Posterior cingulate gyrus (tissue), 11 donors: ENCODE data around the gene ACTN1.
"Not testable (repeated sequence)": the region's sequence is repeated elsewhere in the genome, so short reads cannot be mapped to it uniquely, and the experiment has no call there.

Experiments
- DNase-seq, 10 donors: peaks; one replicate each; pipeline versions ENCODE4 v3.0.0 to v3.0.0-alpha.2; 2020 to 2021; ENCODE audit warnings: mixed read lengths in 3 of 10
- intact Hi-C: fragments of 100-400 bp; cut with DNase I; formaldehyde crosslinking; loops from one replicate; pipeline ENCODE4 v1.15.1; 2023

ACTN1 gene

GRCh38 chr14:68987653-68988036 lies 8.5 kb upstream of the ACTN1 start:
- intact Hi-C loops, result no loop called here
- peak in 1 of 10 donors; percentile 26 for DNase-seq

- intact Hi-C loops, result no loop called here
- DNase-seq, result no peak
These were observed 8.0 kb upstream of the ACTN1 start for GRCh38 chr14:68986926-68987652.

GRCh38 chr14:68986225-68986624 lies 7.1 kb upstream of the ACTN1 start:
- intact Hi-C loops, result no loop called here
- DNase-seq, result peak in 1 of 10 donors; percentile 5

GRCh38 chr14:68984686-68985085 lies 5.6 kb upstream of the ACTN1 start:
- DNase-seq, result no peak
- intact Hi-C loops, result no loop called here

GRCh38 chr14:68983191-68983590 lies 4.1 kb upstream of the ACTN1 start:
- intact Hi-C loops, result no loop called here
- DNase-seq, result no peak

- DNase-seq, result peak in 1 of 10 donors; percentile 29
- intact Hi-C loops, result no loop called here
These were observed 3.5 kb upstream of the ACTN1 start for GRCh38 chr14:68982581-68982980.

GRCh38 chr14:68981539-68981976 lies 2.5 kb upstream of the ACTN1 start:
- intact Hi-C loops, result no loop called here

GRCh38 chr14:68981139-68981538 lies 2.0 kb upstream of the ACTN1 start:
- peak in 1 of 10 donors; percentile 12 for DNase-seq
- intact Hi-C loops, result no loop called here

More at GRCh38 chr14:68981539-68981976, 2.5 kb upstream of the ACTN1 start:
- peak in 2 of 10 donors; percentile 21 to 26 for DNase-seq

- DNase-seq, result peak in 4 of 10 donors; percentile 31 to 89 (median 84)
- intact Hi-C loops, result no loop called here
These were observed 785 bp upstream of the ACTN1 start for GRCh38 chr14:68979722-68980451.

GRCh38 chr14:68978172-68978911 lies 760 bp downstream of the ACTN1 start:
- intact Hi-C loops, result no loop called here
- peak in 5 of 10 donors; percentile 18 to 82 (median 76) for DNase-seq

GRCh38 chr14:68977718-68978171 lies 1.4 kb downstream of the ACTN1 start:
- intact Hi-C loops, result no loop called here
- peak in 5 of 10 donors; percentile 15 to 85 (median 71) for DNase-seq

GRCh38 chr14:68977180-68977717 lies 1.9 kb downstream of the ACTN1 start:
- DNase-seq, result peak in 3 of 10 donors; percentile 21 to 64 (median 29)
- intact Hi-C loops, result no loop called here

- intact Hi-C loops, result no loop called here
- DNase-seq, result peak in 7 of 10 donors; percentile 22 to 92 (median 60)
These were observed 2.7 kb downstream of the ACTN1 start for GRCh38 chr14:68976160-68977067.

- peak in 3 of 10 donors; percentile 39 to 70 (median 67) for DNase-seq
- intact Hi-C loops, result no loop called here
These were observed 3.4 kb downstream of the ACTN1 start for GRCh38 chr14:68975667-68976066.

GRCh38 chr14:68974759-68975347 lies 4.2 kb downstream of the ACTN1 start:
- intact Hi-C loops, result no loop called here
- peak in 2 of 10 donors; percentile 52 to 54 for DNase-seq

GRCh38 chr14:68973639-68974038 lies 5.5 kb downstream of the ACTN1 start:
- DNase-seq, result peak in 3 of 10 donors; percentile 43 to 61 (median 46)

GRCh38 chr14:68973219-68973565 lies 5.9 kb downstream of the ACTN1 start:
- intact Hi-C loops, result not testable (repeated sequence)
- peak in 1 of 10 donors; percentile 12 for DNase-seq

More at GRCh38 chr14:68973639-68974038, 5.5 kb downstream of the ACTN1 start:
- intact Hi-C loops, result no loop called here

GRCh38 chr14:68972507-68973218 lies 6.4 kb downstream of the ACTN1 start:
- intact Hi-C loops, result no loop called here
- DNase-seq, result peak in 3 of 10 donors; percentile 21 to 77 (median 73)
